Right atrium auricular region (tissue), 2 donors: ENCODE data around the gene DUOXA1. TPM values are rescaled to one million over a fixed set of nuclear protein-coding genes. Genes with fewer than 3 reads are reported as not detected.

Source experiments
- DNase-seq: peaks from one replicate; pipeline ENCODE4 v3.0.0-alpha.2; 2019; ENCODE audit warnings: low spot score
- H3K27ac ChIP-seq, 2 donors: fragments of 200-600 bp; sonication (generic); 1 replicate in 1 of 2; 2 replicates in 1 of 2; pipeline ENCODE4 v1.5.1; 2016 to 2019
- H3K27me3 ChIP-seq, 2 donors: fragments of 200-600 bp; sonication (generic); one replicate each; pipeline versions ENCODE4 v1.5.1 to v1.6.0; 2017 to 2019
- H3K36me3 ChIP-seq: fragments of 200-600 bp; sonication (generic); one replicate; pipeline ENCODE4 v1.5.1; 2016
- H3K4me1 ChIP-seq, 2 donors: fragments of 200-600 bp; sonication (generic); one replicate each; pipeline versions ENCODE4 v1.5.1 to v1.6.0; 2017 to 2019
- H3K4me3 ChIP-seq, 2 donors: fragments of 200-600 bp; sonication (generic); 1 replicate in 1 of 2; 2 replicates in 1 of 2; pipeline ENCODE4 v1.5.1; 2017 to 2019; ENCODE audit warnings: mild to moderate bottlenecking in 1 of 2, moderate library complexity in 1 of 2
- H3K9me3 ChIP-seq, 2 donors: fragments of 200-600 bp; sonication (generic); one replicate each; pipeline ENCODE4 v1.5.1; 2019
- total RNA-seq, 2 donors: library from RNA; depleted of rRNA; stranded (reverse); fragments of >200 nt; gene quantifications; one replicate each; pipeline ENCODE4 v1.1.0, GENCODE V29; 2016
- TF ChIP-seq, protein P1 (sequence below), 2 donors: fragments of 200-600 bp; sonication (generic); IDR thresholded peaks; one replicate each; pipeline ENCODE4 v1.5.1; 2019; ENCODE audit warnings: antibody characterized with exemption in 2 of 2

Gene DUOXA1
- total RNA-seq, 2 donors from 2014 or later, result 0.41 to 2.7 TPM

DNA sequence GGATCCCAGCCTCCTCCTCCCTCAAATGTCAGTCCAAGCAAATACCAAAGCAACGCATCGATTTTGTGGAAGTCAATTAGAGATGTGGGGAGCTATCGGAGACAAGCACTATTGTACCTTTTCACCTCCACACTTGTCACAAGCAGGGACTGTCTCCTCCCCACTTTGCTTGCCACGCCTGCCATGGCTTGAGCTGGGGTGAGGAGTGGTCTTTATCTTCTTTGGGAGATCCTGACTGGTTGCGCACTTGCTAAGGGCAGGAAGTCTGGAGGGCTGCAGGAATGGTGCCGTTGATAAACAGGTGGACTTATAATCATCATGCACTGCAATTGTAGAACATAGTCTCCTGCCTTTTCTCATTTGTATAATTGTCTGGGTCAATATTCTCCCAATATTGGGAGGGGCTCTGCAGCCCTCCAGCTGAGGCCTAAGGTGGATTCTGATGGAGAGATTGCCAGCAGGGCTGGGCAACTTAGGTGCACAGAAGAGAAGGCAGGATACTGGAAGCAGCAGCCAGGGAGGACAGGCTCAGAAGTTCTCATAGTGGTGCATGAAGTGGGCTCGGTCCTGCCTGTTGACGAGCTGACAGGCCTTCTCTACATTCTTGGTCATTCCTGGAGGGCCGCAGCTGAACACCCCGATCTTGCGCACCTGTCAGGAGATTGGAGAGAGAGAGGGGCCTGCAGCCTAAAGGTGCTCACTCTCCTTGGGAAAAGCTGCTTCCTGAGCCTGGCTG, 35.9 kb downstream of the DUOXA1 start:
- Histone ChIP-seq H3K4me3 (no peak overlapping the region), H3K9me3 (no peaks in the 10 kb centered on the region), H3K27ac (no peak overlapping the region), H3K4me1 (no peaks in the 10 kb centered on the region), H3K27me3 (no peaks in the 10 kb centered on the region), H3K36me3 (no peaks in the 10 kb centered on the region)
- DNase-seq, result no peak
- TF ChIP-seq, protein P1, sequence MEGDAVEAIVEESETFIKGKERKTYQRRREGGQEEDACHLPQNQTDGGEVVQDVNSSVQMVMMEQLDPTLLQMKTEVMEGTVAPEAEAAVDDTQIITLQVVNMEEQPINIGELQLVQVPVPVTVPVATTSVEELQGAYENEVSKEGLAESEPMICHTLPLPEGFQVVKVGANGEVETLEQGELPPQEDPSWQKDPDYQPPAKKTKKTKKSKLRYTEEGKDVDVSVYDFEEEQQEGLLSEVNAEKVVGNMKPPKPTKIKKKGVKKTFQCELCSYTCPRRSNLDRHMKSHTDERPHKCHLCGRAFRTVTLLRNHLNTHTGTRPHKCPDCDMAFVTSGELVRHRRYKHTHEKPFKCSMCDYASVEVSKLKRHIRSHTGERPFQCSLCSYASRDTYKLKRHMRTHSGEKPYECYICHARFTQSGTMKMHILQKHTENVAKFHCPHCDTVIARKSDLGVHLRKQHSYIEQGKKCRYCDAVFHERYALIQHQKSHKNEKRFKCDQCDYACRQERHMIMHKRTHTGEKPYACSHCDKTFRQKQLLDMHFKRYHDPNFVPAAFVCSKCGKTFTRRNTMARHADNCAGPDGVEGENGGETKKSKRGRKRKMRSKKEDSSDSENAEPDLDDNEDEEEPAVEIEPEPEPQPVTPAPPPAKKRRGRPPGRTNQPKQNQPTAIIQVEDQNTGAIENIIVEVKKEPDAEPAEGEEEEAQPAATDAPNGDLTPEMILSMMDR (IDR thresholded peaks at IDR 0.05), result no peak

DNA sequence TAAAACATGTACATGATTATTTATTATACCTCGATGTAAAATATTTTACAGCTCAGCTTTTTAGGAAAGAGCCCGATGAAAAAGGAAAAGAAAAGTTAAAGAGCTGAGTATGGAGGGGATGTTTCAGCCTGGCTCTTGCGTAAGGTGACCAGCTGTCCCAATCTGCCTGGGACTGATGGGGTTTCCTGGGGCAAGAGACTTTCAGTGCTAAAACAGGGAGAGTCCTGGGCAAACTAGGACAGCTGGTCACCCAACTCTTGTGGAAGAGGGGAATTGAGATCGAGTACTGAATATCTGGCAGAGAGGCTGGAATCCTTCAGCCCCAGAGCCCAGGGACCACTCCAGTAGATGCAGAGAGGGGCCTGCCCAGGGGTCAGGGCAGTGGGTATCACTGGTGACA, 36.7 kb downstream of the DUOXA1 start:
- TF ChIP-seq, protein P1 (IDR thresholded peaks at IDR 0.05), result no peak
- H3K36me3 ChIP-seq, result no peaks in the 10 kb centered on the region
- H3K9me3 ChIP-seq, result no peaks in the 10 kb centered on the region
- H3K27me3 ChIP-seq, result no peaks in the 10 kb centered on the region
- DNase-seq, result no peak
- no peak overlapping the region for H3K4me3 ChIP-seq
- H3K4me1 ChIP-seq, result no peaks in the 10 kb centered on the region
- no peak overlapping the region for H3K27ac ChIP-seq

DNA sequence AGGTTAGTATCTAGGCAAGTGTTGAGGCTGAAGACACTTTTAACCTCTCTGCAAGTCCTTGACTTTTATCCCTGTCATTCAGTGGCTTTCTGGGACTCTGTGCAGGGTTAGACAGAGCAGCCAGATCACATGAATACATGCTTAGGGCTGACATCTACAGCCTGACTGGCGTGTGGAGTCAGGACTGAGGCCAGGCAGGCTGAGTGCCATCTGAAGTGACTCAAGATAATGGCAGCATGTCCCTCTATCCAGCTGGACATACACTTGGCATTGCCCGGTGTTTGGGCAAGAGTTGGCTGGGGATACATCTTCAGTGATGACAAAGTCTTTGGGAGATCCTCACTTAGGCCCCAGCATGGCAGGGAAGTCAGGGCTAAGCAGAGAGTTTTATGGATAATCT, 38.1 kb downstream of the DUOXA1 start:
- TF ChIP-seq, protein P1 (IDR thresholded peaks at IDR 0.05), result no peak
- Histone ChIP-seq H3K4me3 (no peak overlapping the region), H3K27me3 (no peaks in the 10 kb centered on the region), H3K36me3 (no peaks in the 10 kb centered on the region), H3K27ac (no peak overlapping the region), H3K4me1 (no peaks in the 10 kb centered on the region), H3K9me3 (no peaks in the 10 kb centered on the region)
- DNase-seq, result no peak

DNA sequence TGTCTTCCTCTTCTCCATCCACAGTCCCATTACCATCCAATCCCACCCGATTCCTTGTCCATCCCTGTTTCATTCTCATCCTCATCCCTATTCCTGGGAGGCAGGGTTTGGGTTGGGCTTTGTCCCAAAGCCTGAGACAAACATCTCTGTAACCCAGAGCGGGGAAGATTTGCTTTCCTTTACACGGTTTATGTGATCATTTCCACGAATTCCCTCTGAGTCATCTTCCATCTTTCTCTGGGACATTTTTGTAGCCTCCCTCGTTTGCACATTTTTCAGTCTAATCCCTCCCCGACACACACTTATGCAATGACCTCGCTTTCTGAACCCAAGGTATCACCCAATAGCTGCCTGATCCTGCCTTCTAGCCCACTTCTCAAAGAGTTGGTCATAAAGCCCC, 38.5 kb downstream of the DUOXA1 start:
- Histone ChIP-seq H3K4me3 (no peak overlapping the region), H3K27ac (no peak overlapping the region), H3K9me3 (no peaks in the 10 kb centered on the region), H3K4me1 (no peaks in the 10 kb centered on the region), H3K27me3 (no peaks in the 10 kb centered on the region), H3K36me3 (no peaks in the 10 kb centered on the region)
- TF ChIP-seq, protein P1 (IDR thresholded peaks at IDR 0.05), result no peak
- DNase-seq, result no peak

DNA sequence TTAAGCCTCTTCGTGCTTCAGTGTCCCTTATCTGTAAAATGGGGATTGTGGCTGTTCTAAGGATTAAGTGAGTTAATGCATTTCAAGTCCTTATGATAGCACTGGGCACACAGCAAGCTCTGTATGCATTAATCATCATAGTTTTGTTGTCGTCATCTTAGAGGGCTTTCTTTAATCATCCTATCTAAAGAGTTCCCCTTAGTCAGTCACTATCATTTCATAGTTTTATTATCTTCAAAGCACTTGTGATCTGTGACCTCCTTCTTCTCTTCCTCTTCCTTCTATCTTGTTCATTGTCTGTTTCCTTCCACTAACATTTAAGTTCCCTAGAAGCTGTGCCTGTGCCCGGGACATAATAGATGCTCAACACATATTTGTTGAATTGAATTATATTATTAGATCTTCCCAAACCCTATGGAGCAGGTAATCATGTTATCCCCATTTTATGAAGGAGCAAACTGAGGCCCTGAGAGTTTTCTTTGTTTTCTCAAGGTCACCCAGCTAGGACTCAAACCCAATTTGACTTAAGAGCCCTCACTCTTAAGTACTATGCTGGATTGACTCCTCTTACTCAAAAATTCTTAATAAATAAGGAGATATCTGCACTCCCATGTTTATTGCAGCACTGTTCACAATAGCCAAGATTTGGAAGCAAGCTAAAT, 39.8 kb downstream of the DUOXA1 start:
- H3K27me3 ChIP-seq, result no peaks in the 10 kb centered on the region
- no peak for DNase-seq
- no peak overlapping the region for H3K27ac ChIP-seq
- H3K36me3 ChIP-seq, result no peaks in the 10 kb centered on the region
- TF ChIP-seq, protein P1 (IDR thresholded peaks at IDR 0.05), result no peak
- H3K4me3 ChIP-seq, result no peak overlapping the region
- no peaks in the 10 kb centered on the region for H3K4me1 ChIP-seq
- no peaks in the 10 kb centered on the region for H3K9me3 ChIP-seq
